BJ (cell line): Measurements from ENCODE around the gene SMIM32. TPM values are rescaled to one million over a fixed set of nuclear protein-coding genes. Genes with fewer than 3 reads are reported as not detected.

Source experiments
- CTCF ChIA-PET: fragments of 350-600 bp; formaldehyde crosslinking; extraction: SDS; loops from one replicate; lab custom pipeline; 2021; ENCODE audit warnings: antibody characterized with exemption, inconsistent platforms; lab: Yijun Ruan, JAX
- POLR2A ChIA-PET: fragments of 300-600 bp; sonication (Branson Sonifier 250); formaldehyde crosslinking; extraction: SDS; loops from one replicate; lab custom pipeline; 2021; ENCODE audit warnings: antibody characterized with exemption; lab: Charles Lee
- DNase-seq: peaks from one replicate; pipeline ENCODE4 v3.0.0-alpha.2; 2011; ENCODE audit warnings: low read depth
- H3K27me3 ChIP-seq: 2 replicates; pipeline ENCODE4 v1.6.0; 2011; ENCODE audit warnings: low read length; ENCODE audit not compliant: control insufficient read depth, insufficient read depth
- H3K36me3 ChIP-seq: 2 replicates; pipeline ENCODE4 v1.5.1; 2011; ENCODE audit warnings: low read length; ENCODE audit not compliant: control insufficient read depth, insufficient read depth
- H3K4me3 ChIP-seq: 2 replicates; pipeline ENCODE4 v1.5.1; 2011; ENCODE audit warnings: low read depth, mild to moderate bottlenecking, control low read depth, low read length
- CTCF ChIP-seq: IDR thresholded peaks from 2 replicates; pipeline ENCODE4 v1.5.1; 2011; ENCODE audit warnings: low read depth, mild to moderate bottlenecking, control low read depth, inconsistent platforms, low read length, moderate library complexity; ENCODE audit not compliant: insufficient read depth
- polyA minus RNA-seq: library from RNA; depleted of rRNA, polyadenylated mRNA; stranded (reverse); fragments of >200 nt; gene quantifications from 2 replicates; pipeline ENCODE4 v1.2.3, GENCODE V29; 2011; rRNA and poly(A)+ RNA removed
- polyA plus RNA-seq: library from polyadenylated mRNA; depleted of rRNA; stranded (reverse); fragments of >200 nt; gene quantifications from 2 replicates; pipeline ENCODE4 v1.2.3, GENCODE V29; 2011; rRNA removed

Gene SMIM32
- polyA plus RNA-seq (not detected in 2 replicates), polyA minus RNA-seq (not detected in 2 replicates)

GRCh38 chr5:136192526-136193321, at the start of gene SMIM32:
SMIM32 (minus strand) TSS chr5:136193162; CDS start chr5:136192524, 638 bp downstream.
- Histone ChIP-seq H3K27me3 (peaks cover 27% of the 10 kb centered on the region), H3K4me3 (no peak within 1 kb of the TSS; the same call in 1 of the 2 replicates), H3K36me3 (no peaks in the 10 kb centered on the region)
- POLR2A ChIA-PET = no interaction called here
- DNase-seq = no peak
- TF ChIP-seq CTCF = no peak
- CTCF ChIA-PET = interaction anchor here (0.9 to 1.1 kb wide), 3 partner anchors 9 to 19 kb away, joined by 3 to 4 read pairs (median 4); no protein-coding TSS in a partner anchor

- no peak for DNase-seq
- H3K36me3 ChIP-seq = no peaks in the 10 kb centered on the region
- H3K27me3 ChIP-seq = no peaks in the 10 kb centered on the region; the same call in 1 of the 2 replicates
- TF ChIP-seq CTCF = no peak
- CTCF ChIA-PET = interaction anchor here (1.2 kb wide), 1 partner anchor 11 kb away, joined by 3 read pairs; no protein-coding TSS in a partner anchor
- H3K4me3 ChIP-seq = no peak overlapping the region
- POLR2A ChIA-PET = no interaction called here
These were observed 49.6 kb upstream of the SMIM32 start for GRCh38 chr5:136242611-136243010.

- Histone ChIP-seq H3K4me3 (no peak overlapping the region), H3K36me3 (no peaks in the 10 kb centered on the region), H3K27me3 (no peaks in the 10 kb centered on the region; the same call in 1 of the 2 replicates)
- ChIA-PET POLR2A (no interaction called here), CTCF (interaction anchor here (1.2 kb wide), 1 partner anchor 12 kb away, joined by 3 read pairs; no protein-coding TSS in a partner anchor)
- no peak for DNase-seq
- TF ChIP-seq CTCF = no peak
These were observed 49.2 kb upstream of the SMIM32 start for GRCh38 chr5:136242136-136242535.

GRCh38 chr5:136240894-136241293, 47.9 kb upstream of the SMIM32 start:
- POLR2A ChIA-PET = no interaction called here
- no peak for DNase-seq
- CTCF ChIA-PET = interaction anchor here (1.1 to 4.5 kb wide), 2 partner anchors 9 to 528 kb away, joined by 3 to 25 read pairs; no protein-coding TSS in a partner anchor
- H3K4me3 ChIP-seq = no peak overlapping the region
- no peaks in the 10 kb centered on the region for H3K36me3 ChIP-seq
- no peak for TF ChIP-seq CTCF
- no peaks in the 10 kb centered on the region; the same call in 1 of the 2 replicates for H3K27me3 ChIP-seq

GRCh38 chr5:136236479-136237083, 43.6 kb upstream of the SMIM32 start:
- TF ChIP-seq CTCF = no peak
- Histone ChIP-seq H3K27me3 (no peaks in the 10 kb centered on the region; the same call in 1 of the 2 replicates), H3K36me3 (no peaks in the 10 kb centered on the region), H3K4me3 (no peak overlapping the region)
- DNase-seq = no peak
- CTCF ChIA-PET = interaction anchor here (1.5 to 1.8 kb wide), 2 partner anchors 22 to 24 kb away, joined by 4 to 5 read pairs; no protein-coding TSS in a partner anchor
- POLR2A ChIA-PET = no interaction called here
